Measurements from ENCODE around the gene BIN1. TPM values are rescaled to one million over a fixed set of nuclear protein-coding genes. Genes with fewer than 3 reads are reported as not detected.

Gene BIN1
- total RNA-seq, 1 donor from 2014 or later, result 65.2 TPM

DNA sequence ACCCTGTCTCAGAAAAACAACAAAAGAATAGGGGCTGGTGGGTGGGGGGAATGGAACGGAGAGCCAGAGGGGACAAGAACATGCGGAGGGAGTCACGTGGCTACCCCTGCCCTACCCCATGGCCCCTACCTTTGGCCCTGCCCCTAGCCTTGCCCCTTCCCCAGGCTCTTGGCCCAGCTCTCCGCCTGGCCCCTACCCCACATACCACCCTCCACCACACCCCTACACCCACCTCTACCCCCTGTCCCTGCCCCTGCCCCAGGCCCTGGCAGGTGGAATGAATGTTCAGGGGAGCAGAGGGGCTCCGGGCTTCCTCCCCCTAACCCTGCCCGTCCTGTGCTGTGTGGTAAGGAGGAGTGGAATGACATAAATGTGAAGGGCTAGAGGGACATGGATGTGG lies 15.1 kb downstream of the BIN1 start:
- DNase-seq (ENCODE audit: extremely low read depth, low read depth, low spot score), result no peak

DNA sequence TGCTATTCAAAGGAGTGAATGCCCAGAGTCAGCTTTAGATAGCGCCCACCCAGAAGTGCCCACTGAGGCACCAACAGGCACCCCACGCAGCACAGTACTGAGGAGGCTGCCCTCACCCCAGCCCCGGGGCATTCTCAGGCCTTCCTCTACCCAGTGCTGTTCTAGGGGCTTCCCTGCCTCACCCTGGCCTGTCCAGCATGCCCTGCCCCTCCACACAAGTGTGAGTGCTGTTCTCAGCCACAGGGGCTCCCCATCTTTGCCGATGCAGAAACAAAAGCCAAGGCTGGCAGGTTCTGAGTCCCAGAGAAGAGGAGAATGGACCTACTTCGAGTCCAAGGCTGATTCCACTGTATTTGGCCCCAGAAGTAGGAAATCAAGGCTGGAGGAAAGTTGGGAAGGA lies 15.8 kb downstream of the BIN1 start:
- no peak for DNase-seq (ENCODE audit: extremely low read depth, low read depth, low spot score)

DNA sequence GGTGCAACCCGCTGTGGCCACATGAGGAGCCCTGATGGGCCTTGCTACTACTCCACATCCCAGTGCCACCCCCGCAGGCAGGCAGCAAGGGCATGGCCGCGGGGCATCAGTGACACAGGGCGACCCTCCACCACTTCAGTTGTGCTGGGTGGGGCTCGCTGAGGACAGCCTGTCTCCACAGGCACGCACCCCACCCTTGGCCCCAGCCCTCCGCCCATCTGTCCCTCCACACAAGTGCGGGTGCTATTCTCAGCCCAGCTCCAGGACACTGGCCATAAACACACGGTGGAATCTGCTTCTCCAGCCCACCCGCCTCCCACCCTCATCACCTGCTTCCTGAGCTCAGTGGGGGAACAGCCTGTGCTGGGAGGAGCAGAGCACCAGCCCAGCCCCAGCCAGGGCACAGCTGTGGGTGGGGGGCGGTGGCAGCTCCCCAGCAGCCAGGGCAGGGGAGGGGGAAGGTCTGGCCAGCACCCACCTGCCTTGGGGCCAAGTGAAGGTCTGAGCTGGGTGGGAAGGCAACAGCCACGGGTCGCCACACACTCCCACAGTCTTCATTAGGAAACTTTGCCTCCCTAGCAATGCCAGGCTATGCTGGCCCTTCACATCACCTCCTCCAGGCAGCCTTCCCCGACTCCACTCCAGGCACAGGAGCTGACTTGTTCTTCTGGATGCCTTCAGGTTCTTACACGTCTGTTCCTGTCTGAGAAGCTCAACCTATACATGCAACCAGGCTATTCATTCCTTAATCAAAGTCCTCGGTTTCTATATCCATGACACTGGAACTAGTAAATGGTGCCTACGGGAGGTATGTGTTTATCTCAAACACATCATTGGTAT lies 16.5 kb downstream of the BIN1 start:
- DNase-seq (ENCODE audit: extremely low read depth, low read depth, low spot score), result no peak

DNA sequence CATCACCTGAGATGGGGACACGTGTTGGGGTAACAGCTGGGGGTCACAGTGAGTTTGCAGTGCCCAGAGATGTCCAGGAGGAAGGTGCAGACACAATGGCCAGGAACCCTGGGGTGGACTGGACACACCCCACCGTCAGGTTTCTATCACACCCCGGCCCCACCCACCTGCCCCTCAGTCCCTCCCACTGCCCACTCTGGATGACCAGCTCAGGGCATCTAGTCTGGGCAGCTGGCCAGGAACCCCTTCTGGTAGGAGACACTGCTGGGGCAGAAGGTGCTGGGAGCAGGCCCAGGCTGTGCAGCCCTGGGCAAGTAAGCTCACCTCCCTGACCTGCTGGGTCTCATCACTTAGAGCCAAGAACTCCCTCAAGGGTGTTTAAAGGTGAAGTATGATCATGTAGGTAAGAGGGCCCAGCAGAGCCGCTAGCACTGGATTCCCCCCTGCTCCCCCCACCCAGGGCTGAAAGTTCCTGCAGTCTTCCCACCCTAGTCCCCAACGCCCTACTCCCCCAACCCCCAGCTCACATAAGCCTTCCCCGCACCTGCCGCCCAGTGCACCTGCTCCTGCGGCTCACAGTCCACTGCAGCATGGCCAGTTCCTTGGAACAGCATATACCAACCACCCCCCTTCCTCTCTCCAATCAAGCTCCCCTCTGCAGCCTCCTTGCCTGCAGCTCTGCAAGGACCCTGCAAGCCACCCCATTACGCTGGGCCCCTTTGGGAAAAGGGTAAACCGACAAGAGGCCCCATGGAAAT lies 17.3 kb downstream of the BIN1 start:
- no peak for DNase-seq (ENCODE audit: extremely low read depth, low read depth, low spot score)

- no peak for DNase-seq (ENCODE audit: extremely low read depth, low read depth, low spot score)
Measured at GRCh38 chr2:127088706-127089105, 18.2 kb downstream of the BIN1 start.

- DNase-seq (ENCODE audit: extremely low read depth, low read depth, low spot score), result no peak
Measured at GRCh38 chr2:127087791-127088495, 19.0 kb downstream of the BIN1 start.

DNA sequence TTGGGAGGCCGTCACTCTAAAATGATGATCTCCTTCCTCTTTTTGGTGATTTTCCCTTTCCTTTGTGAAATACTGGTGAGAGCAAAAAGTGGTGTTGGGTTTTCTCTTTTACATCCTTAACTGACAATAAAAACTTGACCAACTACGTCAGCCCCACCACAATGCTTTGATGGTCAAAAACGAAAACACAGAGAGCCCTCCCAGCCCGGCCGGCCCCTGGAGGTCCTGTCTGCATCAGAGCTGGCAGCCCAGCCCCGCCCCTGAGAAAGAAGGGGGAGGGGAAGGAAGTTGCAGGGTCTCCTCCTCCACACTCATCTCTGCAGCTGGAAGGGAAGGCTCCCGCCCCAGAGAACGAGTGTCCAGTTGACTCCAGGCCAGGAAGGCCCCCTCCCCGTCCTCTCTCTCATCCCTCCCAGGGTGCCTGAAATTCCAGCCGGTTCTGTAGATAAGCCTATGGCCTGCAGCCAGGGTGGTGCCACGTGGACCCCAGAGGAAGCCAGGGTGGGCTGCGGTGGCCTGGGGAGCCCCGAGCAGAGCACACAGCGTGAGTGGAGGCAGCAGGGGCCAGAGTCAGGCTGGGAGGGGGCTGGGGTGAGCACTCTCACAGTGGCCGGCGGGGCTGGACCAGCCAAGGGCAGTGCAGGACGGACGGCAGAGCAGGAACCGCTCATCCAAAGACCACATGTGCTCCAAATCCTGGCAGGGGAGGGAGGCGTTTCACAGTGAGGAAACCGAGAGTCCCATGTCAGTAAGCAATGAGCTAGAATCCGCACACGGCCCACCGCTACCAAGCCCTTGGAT lies 19.8 kb downstream of the BIN1 start:
- DNase-seq (ENCODE audit: extremely low read depth, low read depth, low spot score), result no peak

DNA sequence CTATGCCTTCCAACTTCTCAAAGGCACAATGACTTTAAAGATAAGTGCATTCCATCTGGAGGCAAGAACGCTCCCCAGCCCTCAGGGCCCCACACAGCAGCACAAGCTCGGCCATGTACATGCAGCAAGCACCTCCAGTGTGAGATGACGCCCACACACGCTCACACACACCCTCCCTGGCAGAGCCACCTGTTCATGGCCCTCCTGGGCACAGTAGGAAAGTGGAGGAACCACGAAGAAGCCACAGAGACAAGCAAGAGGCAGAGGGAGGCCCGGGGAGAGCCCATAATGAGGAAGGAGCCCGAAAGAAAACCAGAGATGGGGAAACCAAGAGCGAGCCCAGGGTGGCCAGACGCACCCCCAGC lies 21.7 kb downstream of the BIN1 start:
- no peak for DNase-seq (ENCODE audit: extremely low read depth, low read depth, low spot score)

GRCh38 chr2:127084611-127085316 lies 22.2 kb downstream of the BIN1 start:
- no peak for DNase-seq (ENCODE audit: extremely low read depth, low read depth, low spot score)

GRCh38 chr2:127083819-127084503 lies 23.0 kb downstream of the BIN1 start:
- no peak for DNase-seq (ENCODE audit: extremely low read depth, low read depth, low spot score)

- no peak for DNase-seq (ENCODE audit: extremely low read depth, low read depth, low spot score)
Measured at GRCh38 chr2:127082974-127083373, 24.0 kb downstream of the BIN1 start.

DNA sequence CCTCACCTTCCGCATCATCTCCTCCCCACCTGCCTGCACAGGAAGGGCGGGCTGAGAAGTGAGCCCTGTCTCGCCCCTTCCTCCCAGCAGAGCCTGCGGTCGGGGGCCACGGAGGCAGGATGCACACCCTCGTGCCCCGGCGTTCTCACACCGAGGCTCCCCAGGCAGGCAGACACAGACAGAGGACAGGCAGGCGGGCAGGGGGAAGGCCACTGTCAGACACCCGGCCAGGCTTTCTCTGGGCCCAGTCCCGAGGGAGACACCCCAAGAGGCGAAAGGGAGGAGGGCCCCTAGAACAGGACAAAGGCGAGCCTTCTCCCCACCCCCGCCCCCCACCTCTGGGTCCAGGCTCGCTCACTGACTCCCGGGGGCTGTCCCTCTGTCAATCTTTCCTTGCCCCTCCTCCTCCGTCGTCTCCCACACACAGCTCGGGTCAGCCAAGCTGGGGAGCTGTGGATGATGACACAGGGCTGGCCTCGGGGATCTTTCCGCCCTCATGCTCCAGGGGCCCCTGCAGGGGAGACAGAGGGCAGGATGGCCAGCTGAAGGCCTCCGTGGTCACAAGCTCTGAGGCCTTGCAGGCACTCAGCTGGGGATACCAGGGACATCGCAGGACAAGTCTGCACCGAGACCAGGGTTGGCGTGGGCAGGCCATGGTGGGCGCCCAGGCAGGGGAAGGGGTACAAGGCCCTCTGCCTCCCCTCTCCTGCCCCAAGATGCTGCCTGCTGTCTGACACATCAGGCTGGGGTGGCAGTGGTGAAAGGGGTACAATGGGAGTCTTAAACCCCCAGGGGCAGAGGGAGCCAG lies 24.9 kb downstream of the BIN1 start:
- DNase-seq (ENCODE audit: extremely low read depth, low read depth, low spot score), result no peak

- no peak for DNase-seq (ENCODE audit: extremely low read depth, low read depth, low spot score)
Measured at GRCh38 chr2:127080938-127081755, 25.8 kb downstream of the BIN1 start.

DNA sequence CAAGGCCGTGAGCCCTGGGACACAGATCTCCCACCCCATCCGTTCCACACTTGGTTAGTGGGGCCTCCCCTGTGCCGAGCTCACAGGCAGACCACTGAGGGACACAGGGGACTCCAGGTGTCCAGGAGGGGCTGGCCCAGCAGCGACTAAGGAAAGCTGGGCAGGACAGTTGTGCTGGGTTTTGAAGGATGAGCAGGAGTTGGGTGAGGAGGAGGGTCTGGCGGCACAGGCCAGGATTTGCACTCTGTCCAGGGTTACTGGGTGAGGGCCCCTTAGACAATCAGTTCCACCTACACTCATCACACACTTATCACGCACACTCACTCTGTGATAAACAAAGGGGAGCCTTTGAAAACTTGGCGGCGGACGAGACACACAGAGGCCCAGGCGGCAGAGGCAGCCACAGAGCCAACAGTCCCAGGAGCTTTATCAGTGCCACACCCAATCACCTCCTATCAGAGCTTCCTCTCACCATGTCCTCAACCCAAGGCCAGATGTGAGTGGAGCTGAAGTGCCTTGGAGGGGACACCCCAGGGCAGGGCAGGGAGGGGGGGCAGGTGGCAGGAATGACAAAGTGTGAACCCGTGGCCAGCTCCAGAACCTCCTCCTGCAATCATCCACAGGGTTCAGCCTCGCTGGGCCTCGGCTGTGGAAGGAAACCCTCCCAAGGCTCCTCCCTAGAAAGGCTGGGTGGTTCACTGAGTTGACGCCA lies 26.6 kb downstream of the BIN1 start:
- no peak for DNase-seq (ENCODE audit: extremely low read depth, low read depth, low spot score)

GRCh38 chr2:127079358-127079920 lies 27.5 kb downstream of the BIN1 start:
- no peak for DNase-seq (ENCODE audit: extremely low read depth, low read depth, low spot score)

- DNase-seq (ENCODE audit: extremely low read depth, low read depth, low spot score), result no peak
Measured at GRCh38 chr2:127078666-127079270, 28.2 kb downstream of the BIN1 start.

GRCh38 chr2:127078028-127078427 lies 28.9 kb downstream of the BIN1 start:
- DNase-seq (ENCODE audit: extremely low read depth, low read depth, low spot score), result no peak
